HG02852 (cell line): ENCODE results near the gene LRP1B.
"Not testable (repeated sequence)": the region's sequence is repeated elsewhere in the genome, so short reads cannot be mapped to it uniquely, and the experiment has no call there.

Experiments used
- ATAC-seq: cut with Tn5 transposase; IDR thresholded peaks from one replicate; pipeline ENCODE4 v1.9.1; 2021; ENCODE audit warnings: mild to moderate bottlenecking, moderate library complexity; ENCODE audit not compliant: unreplicated experiment

The LRP1B gene

DNA sequence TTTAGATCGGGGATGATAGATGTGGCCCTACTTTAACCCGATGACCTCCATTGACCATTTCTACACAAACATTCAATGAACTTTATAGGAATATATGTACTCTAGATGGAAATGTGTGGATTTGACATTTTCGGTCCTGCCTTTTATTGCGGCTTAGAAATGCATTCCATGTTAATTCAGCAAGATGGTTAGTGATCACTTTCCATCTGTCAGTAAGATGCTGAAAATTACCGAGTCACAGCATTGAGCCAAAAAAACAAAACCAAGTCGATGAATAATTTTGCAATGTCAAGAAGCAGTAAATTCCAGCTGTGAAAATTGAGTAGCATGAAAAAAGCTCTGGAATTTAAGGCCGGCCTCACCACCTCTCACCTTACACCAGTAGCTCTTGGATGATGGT lies 1708.1 kb downstream of the LRP1B start:
- ATAC-seq, result no peak

DNA sequence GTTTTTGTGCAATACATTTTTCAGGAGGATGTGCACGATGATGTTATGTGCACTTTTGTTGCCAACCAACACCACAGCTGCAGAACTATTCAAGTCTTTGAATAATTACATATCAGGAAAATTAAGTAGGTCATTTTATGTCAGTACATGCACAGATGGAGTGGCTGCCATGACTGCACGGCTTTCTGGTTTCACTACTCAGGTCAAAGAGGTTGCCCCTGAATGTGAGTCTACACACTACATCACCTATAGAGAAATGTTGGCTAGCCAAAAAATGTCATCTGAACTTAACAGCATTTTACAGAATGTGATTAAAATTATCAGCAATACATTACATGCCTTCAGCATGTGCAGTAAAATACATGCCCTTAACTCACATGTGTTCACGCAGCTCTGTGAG lies 1713.3 kb downstream of the LRP1B start:
- no peak for ATAC-seq

GRCh38 chr2:140416577-140416976 lies 1714.2 kb downstream of the LRP1B start:
- ATAC-seq, result no peak

GRCh38 chr2:140415035-140415434 lies 1715.8 kb downstream of the LRP1B start:
- not testable (repeated sequence) for ATAC-seq

GRCh38 chr2:140410695-140411094 lies 1720.1 kb downstream of the LRP1B start:
- no peak for ATAC-seq

DNA sequence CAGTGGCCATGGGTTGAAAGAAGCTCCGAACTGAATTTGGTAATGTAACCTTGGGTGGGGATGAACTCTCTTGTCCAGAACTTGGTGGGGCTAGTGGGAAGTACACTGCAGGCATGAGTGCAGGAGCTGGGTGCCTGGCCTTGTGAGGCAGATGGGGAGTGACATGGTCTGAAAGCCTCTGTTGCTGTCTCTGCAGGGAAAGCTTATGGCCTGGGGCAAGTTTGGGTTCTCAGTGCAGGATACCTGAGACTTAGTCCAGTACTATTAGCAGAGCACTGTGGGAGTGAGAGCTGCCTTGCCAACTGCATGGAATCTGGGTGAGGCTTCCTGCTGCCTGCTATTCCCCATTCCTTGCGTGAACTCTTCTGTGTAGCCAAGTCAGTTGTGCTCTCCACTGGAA lies 1729.8 kb downstream of the LRP1B start:
- no peak for ATAC-seq

GRCh38 chr2:140392824-140393223 lies 1738.0 kb downstream of the LRP1B start:
- no peak for ATAC-seq

DNA sequence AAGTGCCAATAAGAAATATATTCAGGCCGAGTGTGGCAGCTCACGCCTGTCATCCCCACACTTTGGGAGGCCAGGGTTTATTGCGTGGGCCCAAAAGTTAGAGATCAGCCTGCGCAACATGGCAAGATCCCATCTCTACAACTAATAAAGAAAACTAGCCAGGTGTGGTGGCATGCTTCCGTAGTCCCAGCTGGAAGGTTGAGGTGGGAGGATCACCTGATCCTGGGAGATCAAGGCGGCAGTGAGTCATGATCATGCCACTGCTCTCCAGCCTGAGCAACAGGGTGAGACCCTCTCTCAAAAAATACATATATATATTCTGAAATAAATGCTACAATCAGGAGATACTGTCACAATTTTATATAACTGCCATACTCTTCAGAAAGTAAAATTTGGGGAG lies 1745.9 kb downstream of the LRP1B start:
- ATAC-seq, result no peak

GRCh38 chr2:140383781-140384180 lies 1747.0 kb downstream of the LRP1B start:
- no peak for ATAC-seq

DNA sequence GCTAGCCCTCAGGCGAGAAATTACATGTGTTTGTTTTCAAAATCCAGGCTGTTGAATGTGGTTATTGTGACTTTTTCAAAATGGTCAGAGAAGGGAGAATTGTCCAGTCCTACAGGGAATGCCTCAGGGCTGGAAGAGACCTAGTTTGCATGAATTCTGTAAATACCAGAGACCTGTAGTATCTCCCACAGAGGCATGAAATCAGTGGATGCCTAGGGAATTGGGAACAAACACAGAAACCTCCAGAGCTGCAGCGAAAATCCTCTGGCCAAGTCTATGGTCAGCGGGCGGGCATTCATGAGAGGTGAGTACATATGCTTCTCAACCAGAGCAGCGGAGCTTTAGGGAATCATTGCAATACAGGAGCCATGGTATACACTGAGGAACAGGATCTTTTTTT lies 1754.1 kb downstream of the LRP1B start:
- ATAC-seq, result no peak

- ATAC-seq, result no peak
These were observed 1767.7 kb downstream of the LRP1B start for GRCh38 chr2:140363131-140363530.

- no peak for ATAC-seq
These were observed 1768.5 kb downstream of the LRP1B start for GRCh38 chr2:140362361-140362760.

GRCh38 chr2:140359056-140359771 lies 1771.6 kb downstream of the LRP1B start:
- ATAC-seq, result no peak

GRCh38 chr2:140356697-140357096 lies 1774.1 kb downstream of the LRP1B start:
- ATAC-seq, result no peak

GRCh38 chr2:140355511-140356090 lies 1775.2 kb downstream of the LRP1B start:
- ATAC-seq, result no peak

DNA sequence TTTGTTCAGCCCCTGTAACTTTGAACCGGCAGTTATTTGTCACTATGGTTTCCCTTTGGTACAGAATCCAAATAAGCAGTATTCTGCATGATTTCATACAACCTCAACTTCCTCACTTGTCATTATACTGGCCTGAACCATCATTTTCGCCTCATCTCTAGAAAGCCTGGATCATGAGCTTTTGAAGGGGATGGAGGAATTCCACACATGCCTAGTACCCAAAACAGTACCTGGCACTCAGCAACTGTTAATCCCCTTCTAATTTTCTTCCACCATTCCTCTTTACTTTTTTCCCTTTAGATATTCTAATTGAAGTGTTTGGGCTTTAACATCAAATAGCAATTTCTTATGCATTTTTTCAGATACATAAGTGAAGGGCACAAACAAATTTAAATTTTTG lies 1776.3 kb downstream of the LRP1B start:
- ATAC-seq, result no peak

GRCh38 chr2:140353541-140353940 lies 1777.3 kb downstream of the LRP1B start:
- no peak for ATAC-seq

GRCh38 chr2:140351692-140352091 lies 1779.1 kb downstream of the LRP1B start:
- no peak for ATAC-seq

DNA sequence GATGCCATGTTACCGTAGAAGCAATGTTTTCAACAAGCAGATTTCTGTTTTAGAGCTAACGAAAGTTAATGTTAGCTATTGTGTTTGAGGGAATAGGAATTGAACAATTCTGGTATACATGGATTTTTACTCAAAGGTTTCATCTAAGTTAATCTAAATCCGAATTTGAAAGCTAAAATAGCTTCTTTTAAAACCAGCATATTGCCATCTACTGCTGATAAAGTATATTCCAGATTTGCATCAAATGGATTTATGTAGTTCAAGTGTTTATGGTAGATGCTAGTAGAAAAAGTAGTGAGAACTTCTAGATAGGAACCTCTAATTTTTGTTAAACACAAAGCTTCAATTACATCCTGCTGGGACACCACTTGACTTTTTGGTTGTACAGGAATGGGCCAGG lies 1781.1 kb downstream of the LRP1B start:
- no peak for ATAC-seq

GRCh38 chr2:140348826-140349225 lies 1782.0 kb downstream of the LRP1B start:
- ATAC-seq, result no peak

- no peak for ATAC-seq
These were observed 1786.0 kb downstream of the LRP1B start for GRCh38 chr2:140344838-140345237.

GRCh38 chr2:140344266-140344665 lies 1786.5 kb downstream of the LRP1B start:
- ATAC-seq, result not testable (repeated sequence)

DNA sequence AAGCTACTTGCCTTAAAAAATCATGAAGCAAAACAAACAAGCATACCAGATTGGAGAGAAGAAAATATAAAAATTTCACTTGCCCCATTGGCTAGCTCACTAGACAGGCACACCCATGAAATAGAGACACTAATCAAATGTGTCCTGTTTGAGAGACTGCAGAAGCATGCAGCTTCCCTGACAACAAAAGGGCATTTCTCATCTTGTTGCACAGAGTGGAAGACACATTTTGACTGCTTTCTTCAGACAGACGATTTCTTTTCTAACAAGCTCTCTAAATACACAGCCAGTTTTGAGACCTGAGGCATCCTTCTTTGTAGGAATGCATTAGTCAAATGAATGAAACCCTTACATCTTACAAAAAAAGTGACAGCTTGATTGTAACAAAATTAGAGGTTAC lies 1792.0 kb downstream of the LRP1B start:
- no peak for ATAC-seq
